NK-92 (cell line): ENCODE measurements around the gene GRIA2.
"Not testable (repeated sequence)": the region's sequence is repeated elsewhere in the genome, so short reads cannot be mapped to it uniquely, and the experiment has no call there.

ENCODE experiments used
- DNase-seq: peaks from one replicate; lab custom pipeline; 2025; ENCODE audit not compliant: unreplicated experiment; lab: John Stamatoyannopoulos, UW

The GRIA2 gene

GRCh38 chr4:157258165-157258564 is 37.6 kb downstream of the GRIA2 start:
- DNase-seq: not testable (repeated sequence)

DNA sequence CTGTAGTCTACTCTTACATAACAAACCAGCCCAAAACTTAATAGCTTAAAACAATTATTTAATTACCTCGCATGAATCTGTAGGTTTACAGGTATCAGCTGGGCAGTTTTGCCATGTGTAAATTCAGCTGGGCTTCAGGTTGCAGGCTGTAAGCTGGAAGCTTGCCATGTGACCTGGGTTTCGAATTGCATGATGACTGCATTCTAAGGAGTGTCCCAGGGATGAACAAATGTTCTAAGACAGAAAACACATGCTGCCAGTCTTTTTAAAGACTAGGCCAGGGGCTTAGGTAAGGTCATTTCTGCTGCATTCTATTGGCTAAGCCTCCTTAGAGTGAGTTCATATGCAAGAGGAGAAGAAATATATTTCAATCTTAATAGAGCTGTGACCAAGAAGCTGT is 44.8 kb downstream of the GRIA2 start:
- DNase-seq: no peak

- no peak for DNase-seq
Observed at GRCh38 chr4:157270108-157270507, 49.6 kb downstream of the GRIA2 start.

- no peak for DNase-seq
Observed at GRCh38 chr4:157270552-157270951, 50.0 kb downstream of the GRIA2 start.

GRCh38 chr4:157271166-157271869 is 50.8 kb downstream of the GRIA2 start:
- DNase-seq: no peak

- DNase-seq: no peak
Observed at GRCh38 chr4:157280673-157281072, 60.1 kb downstream of the GRIA2 start.

GRCh38 chr4:157282019-157282418 is 61.5 kb downstream of the GRIA2 start:
- no peak for DNase-seq

DNA sequence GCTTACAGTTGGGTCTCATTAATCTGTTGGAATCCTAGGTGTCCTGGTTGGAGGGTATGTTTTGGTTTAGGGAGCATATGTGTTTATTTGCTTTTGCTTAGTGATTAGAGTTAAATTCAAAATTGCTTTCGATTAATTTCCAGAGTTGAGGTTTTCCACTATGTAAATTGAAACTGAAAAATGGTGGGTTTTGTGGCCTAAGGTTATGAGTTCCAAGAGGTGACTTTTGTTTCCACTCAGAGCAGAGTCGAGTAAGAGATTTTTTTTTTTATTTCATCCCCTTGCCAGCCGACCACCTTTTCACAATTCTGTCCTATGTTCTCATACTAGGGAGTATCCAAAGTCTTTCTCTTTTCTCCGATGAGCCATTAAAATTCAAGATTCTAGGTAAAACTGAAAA is 66.9 kb downstream of the GRIA2 start:
- no peak for DNase-seq

DNA sequence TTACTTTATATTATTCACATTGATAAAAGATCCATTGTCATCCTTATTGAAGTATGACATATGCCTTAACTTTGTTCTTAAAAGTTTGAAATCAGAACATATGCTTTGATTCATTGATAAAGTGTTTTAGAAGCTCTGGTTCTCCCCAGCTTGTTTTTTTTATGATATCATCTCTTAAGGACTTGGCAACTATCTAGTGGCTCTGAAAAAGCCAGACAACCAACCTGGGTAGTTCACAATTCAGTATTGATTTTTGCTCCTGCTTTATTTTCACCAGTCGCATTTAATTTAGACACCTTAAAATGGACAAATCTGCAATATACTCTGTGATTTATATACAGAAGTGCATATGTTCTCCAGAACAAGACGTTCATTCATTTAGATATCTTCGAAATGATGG is 70.1 kb downstream of the GRIA2 start:
- DNase-seq: no peak

- DNase-seq: no peak
Observed at GRCh38 chr4:157291071-157291470, 70.5 kb downstream of the GRIA2 start.

- no peak for DNase-seq
Observed at GRCh38 chr4:157293673-157294072, 73.1 kb downstream of the GRIA2 start.

GRCh38 chr4:157294575-157294974 is 74.0 kb downstream of the GRIA2 start:
- no peak for DNase-seq

- DNase-seq: no peak
Observed at GRCh38 chr4:157300701-157301100, 80.2 kb downstream of the GRIA2 start.

DNA sequence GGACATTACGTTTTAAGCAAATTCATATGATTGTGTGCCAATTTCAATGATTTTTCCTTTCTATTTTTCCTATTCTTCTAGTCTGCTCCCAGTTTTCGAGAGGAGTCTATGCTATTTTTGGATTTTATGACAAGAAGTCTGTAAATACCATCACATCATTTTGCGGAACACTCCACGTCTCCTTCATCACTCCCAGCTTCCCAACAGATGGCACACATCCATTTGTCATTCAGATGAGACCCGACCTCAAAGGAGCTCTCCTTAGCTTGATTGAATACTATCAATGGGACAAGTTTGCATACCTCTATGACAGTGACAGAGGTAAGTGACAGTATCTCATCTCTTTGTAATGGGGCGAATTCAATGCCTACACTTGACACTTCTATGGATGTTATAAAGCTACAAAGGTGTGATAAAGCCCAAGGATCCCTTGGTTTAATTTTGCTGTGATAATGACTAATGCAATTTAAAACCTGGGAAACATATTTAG is 83.0 kb downstream of the GRIA2 start:
- DNase-seq: no peak

DNA sequence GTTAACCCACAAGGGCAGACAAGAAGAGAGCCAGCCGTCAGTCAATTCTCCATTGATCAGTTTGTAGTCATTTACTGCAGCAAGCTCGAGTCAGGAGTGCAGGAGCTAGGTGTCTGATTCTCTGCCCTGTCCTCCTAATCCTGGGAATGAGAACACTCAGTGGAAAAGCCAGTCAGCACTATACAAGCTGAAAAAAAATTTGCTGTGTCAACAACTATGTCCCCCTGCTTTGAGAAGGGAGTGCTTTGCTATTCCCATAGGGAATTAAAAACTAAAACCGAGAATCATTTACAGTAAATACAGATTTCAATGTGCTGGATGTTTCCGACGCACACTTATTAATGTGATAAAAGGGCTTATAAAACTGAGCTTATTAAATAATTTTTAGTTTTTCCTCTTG is 84.2 kb downstream of the GRIA2 start:
- no peak for DNase-seq

GRCh38 chr4:157312702-157313101 is 92.2 kb downstream of the GRIA2 start:
- no peak for DNase-seq

- DNase-seq: no peak
Observed at GRCh38 chr4:157314906-157315305, 94.4 kb downstream of the GRIA2 start.

DNA sequence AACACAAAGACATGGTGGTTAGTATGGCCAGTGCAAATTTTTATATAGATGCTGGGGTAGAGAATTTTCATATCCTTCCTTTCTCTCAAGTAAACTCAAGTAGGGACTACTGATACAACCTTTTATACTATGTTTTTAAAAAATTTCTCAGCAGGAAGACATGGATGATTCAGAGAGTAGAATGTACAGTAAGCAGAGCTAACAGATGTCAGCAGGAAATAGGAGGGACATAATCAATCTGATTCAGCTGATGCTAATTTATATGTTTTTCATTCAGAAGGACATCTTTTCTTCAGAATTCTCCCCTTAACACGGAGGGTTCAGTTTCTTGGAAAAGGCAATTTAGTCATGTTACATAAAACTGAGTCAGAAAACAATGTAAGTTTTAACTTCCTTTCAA is 95.4 kb downstream of the GRIA2 start:
- no peak for DNase-seq

- no peak for DNase-seq
Observed at GRCh38 chr4:157320092-157320491, 99.6 kb downstream of the GRIA2 start.

DNA sequence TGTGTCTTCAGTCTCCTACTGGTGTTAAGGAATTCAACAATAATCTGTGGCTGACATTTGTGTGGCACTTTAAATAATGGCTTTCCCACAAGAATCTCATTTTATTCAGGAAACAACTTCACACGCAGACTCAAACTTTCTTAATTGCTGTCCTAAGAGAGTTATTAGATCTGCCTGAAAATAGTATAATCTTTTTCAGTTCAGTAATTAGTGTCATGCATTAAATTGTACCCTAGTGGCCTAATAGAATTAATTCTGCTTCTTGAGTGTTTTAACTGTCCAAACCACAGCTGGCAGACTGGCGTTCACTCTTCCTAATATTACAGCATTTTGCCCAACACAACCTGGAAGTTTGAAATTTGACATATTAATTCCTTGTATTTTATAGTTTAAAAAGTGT is 107.1 kb downstream of the GRIA2 start:
- no peak for DNase-seq

DNA sequence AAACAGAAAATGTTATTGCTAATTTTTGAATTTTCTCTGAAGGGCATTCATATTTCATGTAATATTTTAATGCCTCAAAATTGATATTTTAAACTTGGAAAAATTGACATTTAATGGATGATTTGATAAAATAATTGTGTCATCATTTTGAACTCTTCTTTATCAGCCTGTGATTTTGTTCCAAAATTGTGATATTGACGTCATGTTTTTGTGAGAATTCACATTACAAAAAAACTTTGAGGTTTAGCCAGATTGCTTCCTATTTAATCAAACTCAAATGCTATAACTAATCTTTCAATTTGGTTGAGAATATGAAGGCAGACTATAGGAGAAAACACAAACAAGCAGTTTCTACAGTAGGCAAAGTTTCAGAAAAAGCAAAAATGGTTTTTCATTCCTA is 137.4 kb downstream of the GRIA2 start:
- DNase-seq: no peak

DNA sequence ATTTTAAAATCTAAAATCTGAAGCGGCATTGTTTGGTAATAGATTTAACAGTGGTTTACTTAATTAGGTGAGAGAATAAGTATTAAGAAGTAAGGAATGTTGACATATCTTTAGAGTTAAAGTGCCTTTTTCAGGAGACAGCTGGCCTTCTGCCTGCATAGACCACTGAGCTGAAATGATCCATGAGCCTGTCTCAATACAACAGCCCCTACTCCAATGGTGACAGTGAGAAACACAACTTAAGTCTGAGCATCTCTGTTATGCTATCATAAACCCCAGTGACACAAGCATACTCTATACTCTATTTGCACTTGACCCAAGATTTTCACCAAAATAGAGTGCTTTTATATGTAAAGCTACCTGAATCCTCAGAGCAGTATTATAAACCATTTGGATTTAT is 137.9 kb downstream of the GRIA2 start:
- DNase-seq: no peak

GRCh38 chr4:157358851-157359250 is 138.3 kb downstream of the GRIA2 start:
- DNase-seq: no peak
